COLO668 (cell line): ENCODE results near the gene CDC5L.

Source experiments
- DNase-seq: peaks from one replicate; lab custom pipeline; 2025; ENCODE audit not compliant: unreplicated experiment; lab: John Stamatoyannopoulos, UW

The CDC5L gene

DNA sequence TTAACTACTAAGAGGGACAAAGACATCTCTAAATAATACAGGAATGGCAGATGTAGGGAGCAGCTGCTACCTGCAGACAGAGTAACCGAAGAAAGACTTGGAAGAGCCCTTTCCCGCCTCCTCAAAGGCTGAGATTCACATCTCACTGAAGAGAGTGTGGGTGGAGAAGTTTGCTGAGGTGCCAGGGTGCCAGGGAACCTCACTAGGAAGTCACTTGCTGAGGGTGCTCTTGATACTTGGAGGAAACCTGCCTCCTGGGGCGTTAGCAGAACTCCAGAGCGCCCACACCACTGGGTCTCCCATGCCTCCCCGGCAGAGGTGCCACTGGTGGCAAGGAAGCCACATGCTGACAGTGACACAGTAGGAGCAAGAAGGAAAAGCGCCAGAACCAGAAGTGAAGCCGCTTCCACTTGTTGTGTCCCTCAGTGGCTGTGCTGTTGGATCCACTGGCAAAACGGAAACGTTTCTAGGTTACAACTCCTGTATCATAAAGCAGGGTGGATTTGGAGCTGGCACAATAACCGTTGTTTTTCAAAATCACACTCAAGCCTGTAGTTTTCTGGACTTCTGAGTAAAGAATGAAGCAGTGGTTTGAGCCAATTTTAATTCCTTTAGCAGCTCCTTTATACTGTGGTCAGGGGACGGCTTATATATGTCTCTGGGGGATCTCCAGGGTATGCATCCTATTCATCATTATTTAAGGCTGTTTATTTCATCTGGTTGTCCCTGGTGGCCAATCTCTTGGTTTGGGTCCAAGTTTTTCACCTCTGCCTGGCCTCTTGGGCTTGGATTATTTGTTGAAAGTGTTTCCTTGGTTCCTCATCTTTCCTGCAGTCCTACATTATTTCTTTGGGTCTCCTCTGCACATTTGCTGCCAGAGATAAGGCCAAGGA, 64.5 kb downstream of the CDC5L start:
- DNase-seq, result no peak

DNA sequence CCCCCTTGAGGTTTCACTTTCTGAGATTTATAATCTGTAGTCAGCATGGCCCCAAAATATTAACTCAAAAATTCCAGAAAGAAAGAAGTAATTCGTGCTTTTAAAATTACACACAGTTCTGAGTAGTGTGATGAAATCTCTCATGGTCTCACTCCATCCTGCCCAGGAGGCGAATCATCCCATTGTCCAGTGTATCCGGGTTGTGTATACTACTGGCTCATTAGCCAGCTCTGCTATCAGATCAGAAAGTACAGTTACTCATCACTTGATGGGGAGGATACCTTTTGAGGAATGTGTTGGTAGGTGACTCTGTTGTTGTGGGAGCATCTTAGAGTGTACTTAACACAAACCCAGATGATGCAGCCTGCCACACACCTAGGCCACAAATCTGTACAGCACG, 65.2 kb downstream of the CDC5L start:
- DNase-seq, result no peak

- no peak for DNase-seq
Measured at GRCh38 chr6:44453146-44453545, 65.6 kb downstream of the CDC5L start.

DNA sequence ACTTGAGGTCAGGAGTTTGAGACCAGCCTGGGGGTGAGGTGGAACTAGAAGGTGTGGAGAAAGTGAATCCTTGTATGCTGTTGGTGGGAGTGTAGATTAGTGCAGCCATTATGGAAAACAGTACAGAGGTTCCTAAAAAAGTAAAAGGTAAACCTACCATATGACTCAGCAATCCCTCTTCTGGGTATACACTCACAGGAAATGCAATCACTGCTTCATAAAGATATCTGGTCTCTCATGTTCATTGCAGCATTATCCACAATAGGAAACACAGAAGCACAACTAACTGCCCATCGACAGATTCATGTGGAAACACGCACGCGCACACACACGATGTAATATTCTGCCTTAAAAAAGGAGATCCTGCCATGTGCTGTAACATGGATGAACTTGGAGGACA, 66.7 kb downstream of the CDC5L start:
- no peak for DNase-seq

GRCh38 chr6:44456070-44456965, 68.8 kb downstream of the CDC5L start:
- peak; percentile 28 for DNase-seq

DNA sequence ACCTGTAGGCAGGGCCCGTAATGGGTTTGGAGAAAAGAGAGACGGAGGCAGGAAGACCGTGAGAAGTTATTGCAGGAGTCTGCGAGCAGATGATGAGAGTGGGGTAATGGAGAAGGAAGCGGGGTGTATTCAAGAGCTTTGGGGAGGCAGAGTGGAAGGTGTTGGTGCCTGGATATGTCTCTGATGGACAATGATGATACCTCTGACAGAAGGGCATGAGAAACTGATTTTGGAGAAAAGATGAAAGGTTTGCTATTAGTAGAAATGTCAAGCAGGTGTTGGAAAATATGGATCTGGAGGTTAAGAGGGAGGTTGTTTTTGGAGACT, 69.4 kb downstream of the CDC5L start:
- DNase-seq, result no peak

- DNase-seq, result no peak
Measured at GRCh38 chr6:44457596-44457995, 70.1 kb downstream of the CDC5L start.

- no peak for DNase-seq
Measured at GRCh38 chr6:44458551-44458950, 71.0 kb downstream of the CDC5L start.

- DNase-seq, result no peak
Measured at GRCh38 chr6:44462335-44462734, 74.8 kb downstream of the CDC5L start.

DNA sequence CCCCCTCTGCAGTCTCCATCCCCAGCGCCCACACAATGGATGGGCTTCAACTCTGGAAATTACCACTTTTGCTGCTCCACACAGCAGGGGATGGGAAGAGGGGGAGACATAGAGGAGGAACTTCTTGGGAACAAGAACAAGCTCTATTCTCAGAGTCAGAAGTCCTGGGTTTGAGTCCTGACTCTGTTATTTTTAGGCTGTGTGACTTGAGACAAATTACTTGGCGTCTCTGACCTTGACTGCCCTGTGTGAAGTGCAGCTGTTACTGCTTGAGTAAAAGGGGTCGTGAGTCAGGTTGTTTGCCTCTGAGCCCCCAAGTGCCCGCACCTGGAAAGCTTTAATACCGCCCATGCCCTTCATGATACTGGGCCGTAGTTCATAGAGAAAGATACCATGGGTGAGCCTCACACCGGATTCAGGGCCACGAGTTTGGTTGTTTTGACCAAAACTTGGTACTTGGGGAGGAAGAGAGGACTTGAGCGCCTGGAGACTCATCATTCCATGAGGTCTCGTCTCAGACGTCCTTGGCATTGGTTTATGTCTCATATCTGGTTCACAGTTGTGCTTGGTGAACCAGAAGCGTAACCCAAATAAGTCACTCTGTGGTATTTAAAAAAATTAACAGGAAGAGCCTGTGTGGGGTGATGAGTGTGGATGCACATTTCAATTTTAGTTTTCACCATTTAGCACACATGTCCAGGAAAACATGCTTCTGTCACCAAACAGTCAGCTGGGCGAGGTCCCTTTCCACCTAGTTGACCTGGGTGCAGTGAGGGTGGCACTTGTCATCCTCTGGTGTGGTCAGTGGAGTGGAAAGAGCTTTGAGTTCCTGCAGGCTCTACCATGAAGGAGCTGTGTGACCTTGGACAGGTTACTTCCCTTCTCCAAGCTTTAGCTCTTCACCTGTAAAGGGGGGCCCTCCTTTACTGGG, 75.6 kb downstream of the CDC5L start:
- no peak for DNase-seq

DNA sequence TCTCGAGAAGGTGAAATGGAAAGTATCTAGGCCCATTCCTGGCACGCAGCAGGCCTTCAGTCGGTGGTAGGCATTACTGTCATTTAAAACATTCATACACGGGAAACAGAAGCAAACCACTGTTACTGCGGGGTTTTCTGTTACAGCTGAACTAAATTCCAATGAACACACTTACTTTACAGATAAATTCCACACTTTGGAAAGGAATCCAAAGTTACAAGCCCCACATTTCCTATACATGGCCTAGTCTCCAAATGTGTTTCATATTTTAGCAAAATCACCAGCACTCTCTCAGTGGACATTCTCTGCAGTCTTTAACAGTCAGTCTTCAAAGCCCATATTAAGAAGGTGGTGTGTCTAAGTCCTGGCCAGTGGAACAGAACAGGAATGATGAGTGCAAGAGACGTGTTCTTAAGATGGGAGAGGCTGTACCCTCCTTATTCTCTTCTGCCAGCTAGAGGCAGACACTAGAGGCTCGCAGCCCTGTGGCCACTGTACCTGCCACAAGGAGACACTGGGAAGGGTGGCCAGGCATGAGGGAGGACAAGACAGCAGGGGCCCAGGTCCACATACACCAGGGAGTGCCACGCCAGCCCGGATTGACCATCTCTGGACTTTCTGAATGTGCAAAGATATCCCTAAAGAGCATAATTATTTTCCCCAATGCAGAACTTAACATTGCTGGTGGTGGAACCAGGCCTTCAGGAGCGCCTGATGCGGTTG, 76.4 kb downstream of the CDC5L start:
- no peak for DNase-seq

GRCh38 chr6:44464527-44465310, 77.2 kb downstream of the CDC5L start:
- DNase-seq, result no peak

GRCh38 chr6:44466955-44467354, 79.4 kb downstream of the CDC5L start:
- DNase-seq, result no peak

DNA sequence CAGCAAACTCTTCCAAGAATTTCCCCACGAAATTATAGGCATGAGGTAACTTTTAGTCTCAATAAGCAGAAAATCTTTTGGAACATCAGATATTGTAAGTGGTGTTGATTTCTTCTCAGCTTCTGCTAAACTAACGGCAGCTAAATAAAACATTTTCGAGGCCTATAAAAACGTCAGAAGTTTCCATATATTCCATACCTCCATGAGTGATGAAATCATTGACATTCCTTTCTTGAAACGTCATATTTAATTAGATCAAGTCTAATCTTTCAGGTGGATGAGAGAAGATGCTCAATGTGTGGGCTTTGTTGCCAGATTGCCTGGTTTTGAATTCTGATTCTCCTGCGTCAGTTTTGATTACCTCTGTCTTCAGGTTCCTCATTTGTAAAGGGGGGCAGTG, 81.3 kb downstream of the CDC5L start:
- no peak for DNase-seq

DNA sequence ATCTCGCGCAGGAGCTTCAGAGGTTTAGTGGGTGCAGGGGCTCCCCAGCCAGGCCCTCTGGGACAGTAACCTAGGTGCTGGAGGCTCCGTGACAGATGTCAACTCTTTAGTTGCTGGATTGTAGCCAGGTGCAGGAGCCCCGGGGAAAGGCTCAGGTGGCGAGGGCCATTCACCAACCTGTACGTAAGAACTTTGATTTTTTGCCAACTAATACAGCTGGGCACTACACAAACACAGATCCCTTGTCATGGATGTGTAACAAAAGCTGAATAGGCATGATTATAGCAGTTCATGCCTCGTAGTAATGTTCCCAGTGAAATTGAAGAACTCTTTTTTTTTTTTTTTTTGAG, 82.6 kb downstream of the CDC5L start:
- DNase-seq, result peak; percentile 82

DNA sequence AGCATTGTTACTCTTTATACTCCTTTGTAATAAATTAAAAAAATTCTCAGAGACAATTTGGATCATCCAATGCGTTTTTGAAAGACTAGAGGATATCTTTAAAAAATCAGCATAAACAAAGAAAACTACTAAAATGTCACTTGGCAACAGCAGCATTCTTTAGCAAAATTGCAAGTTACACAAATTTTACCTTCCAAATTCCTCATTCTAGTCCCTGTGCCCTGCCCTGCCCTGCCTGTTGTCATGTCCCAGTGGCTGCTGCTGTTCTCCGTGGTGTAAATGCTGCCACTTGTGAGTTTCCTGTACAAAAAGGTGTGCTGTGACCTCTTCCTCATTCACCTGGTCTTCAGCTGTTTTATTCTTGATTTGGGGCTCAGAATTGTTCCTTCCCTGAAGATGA, 83.2 kb downstream of the CDC5L start:
- no peak for DNase-seq

GRCh38 chr6:44471271-44471981, 83.9 kb downstream of the CDC5L start:
- DNase-seq, result no peak

- DNase-seq, result no peak
Measured at GRCh38 chr6:44472250-44472945, 84.9 kb downstream of the CDC5L start.
